ENCODE results near the gene ENDOV.

Gene ENDOV

GRCh38 chr17:80456465-80457235 lies 41.7 kb downstream of the ENDOV start:
- H3K27me3 ChIP-seq (ENCODE audit: control insufficient read depth, insufficient read depth, low read length, poor library complexity, severe bottlenecking) = peaks cover 46% of the 10 kb centered on the region
- WGBS, 2 experiments = 83% methylated on average over 21 of the region's 21 CpGs

GRCh38 chr17:80457236-80457856 lies 42.4 kb downstream of the ENDOV start:
- peaks cover 52% of the 10 kb centered on the region for H3K27me3 ChIP-seq (ENCODE audit: control insufficient read depth, insufficient read depth, low read length, poor library complexity, severe bottlenecking)
- no peaks in the 10 kb centered on the region for H3K36me3 ChIP-seq (ENCODE audit: control insufficient read depth, insufficient read depth, low read length)
- no peak overlapping the region for H3K27ac ChIP-seq (ENCODE audit: insufficient read depth, low read depth, low read length, poor library complexity, severe bottlenecking)
- WGBS, 2 experiments = 89 to 90% methylated on average over 15 of the region's 15 CpGs
- H3K4me1 ChIP-seq (ENCODE audit: control insufficient read depth, insufficient read depth, low read length) = no peaks in the 10 kb centered on the region
- H3K9me3 ChIP-seq (ENCODE audit: control insufficient read depth, low read length) = no peaks in the 10 kb centered on the region
- no peak overlapping the region for H3K4me3 ChIP-seq (ENCODE audit: insufficient read depth, low read depth, low read length)

More at GRCh38 chr17:80456465-80457235, 41.7 kb downstream of the ENDOV start:
- Histone ChIP-seq H3K4me1 (ENCODE audit: control insufficient read depth, insufficient read depth, low read length) (no peaks in the 10 kb centered on the region), H3K27ac (ENCODE audit: insufficient read depth, low read depth, low read length, poor library complexity, severe bottlenecking) (no peak overlapping the region), H3K4me3 (ENCODE audit: insufficient read depth, low read depth, low read length) (no peak overlapping the region), H3K9me3 (ENCODE audit: control insufficient read depth, low read length) (no peaks in the 10 kb centered on the region), H3K36me3 (ENCODE audit: control insufficient read depth, insufficient read depth, low read length) (no peaks in the 10 kb centered on the region)

GRCh38 chr17:80458016-80458415 lies 43.0 kb downstream of the ENDOV start:
- Histone ChIP-seq H3K36me3 (ENCODE audit: control insufficient read depth, insufficient read depth, low read length) (no peaks in the 10 kb centered on the region), H3K9me3 (ENCODE audit: control insufficient read depth, low read length) (no peaks in the 10 kb centered on the region), H3K27me3 (ENCODE audit: control insufficient read depth, insufficient read depth, low read length, poor library complexity, severe bottlenecking) (peaks cover 52% of the 10 kb centered on the region)

GRCh38 chr17:80459234-80459633 lies 44.3 kb downstream of the ENDOV start:
- Histone ChIP-seq H3K9me3 (ENCODE audit: control insufficient read depth, low read length) (no peaks in the 10 kb centered on the region), H3K27me3 (ENCODE audit: control insufficient read depth, insufficient read depth, low read length, poor library complexity, severe bottlenecking) (peaks cover 52% of the 10 kb centered on the region)
- 77 to 86% methylated on average over 11 of the region's 11 CpGs for WGBS, 2 experiments

More at GRCh38 chr17:80458016-80458415, 43.0 kb downstream of the ENDOV start:
- 85 to 88% methylated on average over 8 of the region's 8 CpGs for WGBS, 2 experiments
- no peaks in the 10 kb centered on the region for H3K4me1 ChIP-seq (ENCODE audit: control insufficient read depth, insufficient read depth, low read length)
- no peak overlapping the region for H3K4me3 ChIP-seq (ENCODE audit: insufficient read depth, low read depth, low read length)
- no peak overlapping the region for H3K27ac ChIP-seq (ENCODE audit: insufficient read depth, low read depth, low read length, poor library complexity, severe bottlenecking)

GRCh38 chr17:80460429-80460834 lies 45.5 kb downstream of the ENDOV start:
- Histone ChIP-seq H3K4me1 (ENCODE audit: control insufficient read depth, insufficient read depth, low read length) (no peaks in the 10 kb centered on the region), H3K27me3 (ENCODE audit: control insufficient read depth, insufficient read depth, low read length, poor library complexity, severe bottlenecking) (peaks cover 57% of the 10 kb centered on the region), H3K27ac (ENCODE audit: insufficient read depth, low read depth, low read length, poor library complexity, severe bottlenecking) (no peak overlapping the region), H3K9me3 (ENCODE audit: control insufficient read depth, low read length) (no peaks in the 10 kb centered on the region), H3K4me3 (ENCODE audit: insufficient read depth, low read depth, low read length) (no peak overlapping the region), H3K36me3 (ENCODE audit: control insufficient read depth, insufficient read depth, low read length) (no peaks in the 10 kb centered on the region)
- 77 to 79% methylated on average over 8 of the region's 8 CpGs for WGBS, 2 experiments

More at GRCh38 chr17:80459234-80459633, 44.3 kb downstream of the ENDOV start:
- Histone ChIP-seq H3K4me1 (ENCODE audit: control insufficient read depth, insufficient read depth, low read length) (no peaks in the 10 kb centered on the region), H3K27ac (ENCODE audit: insufficient read depth, low read depth, low read length, poor library complexity, severe bottlenecking) (no peak overlapping the region), H3K36me3 (ENCODE audit: control insufficient read depth, insufficient read depth, low read length) (no peaks in the 10 kb centered on the region), H3K4me3 (ENCODE audit: insufficient read depth, low read depth, low read length) (no peak overlapping the region)

- 74% methylated on average over 20 of the region's 20 CpGs for WGBS, 2 experiments
- Histone ChIP-seq H3K27ac (ENCODE audit: insufficient read depth, low read depth, low read length, poor library complexity, severe bottlenecking) (no peak overlapping the region), H3K4me3 (ENCODE audit: insufficient read depth, low read depth, low read length) (no peak overlapping the region), H3K36me3 (ENCODE audit: control insufficient read depth, insufficient read depth, low read length) (no peaks in the 10 kb centered on the region), H3K4me1 (ENCODE audit: control insufficient read depth, insufficient read depth, low read length) (no peaks in the 10 kb centered on the region), H3K27me3 (ENCODE audit: control insufficient read depth, insufficient read depth, low read length, poor library complexity, severe bottlenecking) (peaks cover 65% of the 10 kb centered on the region), H3K9me3 (ENCODE audit: control insufficient read depth, low read length) (no peaks in the 10 kb centered on the region)
These were observed 46.7 kb downstream of the ENDOV start for GRCh38 chr17:80461528-80462160.

GRCh38 chr17:80463784-80464400 lies 48.9 kb downstream of the ENDOV start:
- Histone ChIP-seq H3K4me1 (ENCODE audit: control insufficient read depth, insufficient read depth, low read length) (no peaks in the 10 kb centered on the region), H3K27ac (ENCODE audit: insufficient read depth, low read depth, low read length, poor library complexity, severe bottlenecking) (no peak overlapping the region), H3K9me3 (ENCODE audit: control insufficient read depth, low read length) (no peaks in the 10 kb centered on the region), H3K27me3 (ENCODE audit: control insufficient read depth, insufficient read depth, low read length, poor library complexity, severe bottlenecking) (peaks cover 63% of the 10 kb centered on the region), H3K36me3 (ENCODE audit: control insufficient read depth, insufficient read depth, low read length) (no peaks in the 10 kb centered on the region), H3K4me3 (ENCODE audit: insufficient read depth, low read depth, low read length) (no peak overlapping the region)
- WGBS, 2 experiments = 83 to 88% methylated on average over 13 of the region's 13 CpGs

GRCh38 chr17:80464486-80464885 lies 49.5 kb downstream of the ENDOV start:
- H3K9me3 ChIP-seq (ENCODE audit: control insufficient read depth, low read length) = no peaks in the 10 kb centered on the region
- no peaks in the 10 kb centered on the region for H3K36me3 ChIP-seq (ENCODE audit: control insufficient read depth, insufficient read depth, low read length)
- H3K27me3 ChIP-seq (ENCODE audit: control insufficient read depth, insufficient read depth, low read length, poor library complexity, severe bottlenecking) = peaks cover 61% of the 10 kb centered on the region
- no peaks in the 10 kb centered on the region for H3K4me1 ChIP-seq (ENCODE audit: control insufficient read depth, insufficient read depth, low read length)
- 88% methylated on average over 8 of the region's 8 CpGs for WGBS, 2 experiments
- no peak overlapping the region for H3K27ac ChIP-seq (ENCODE audit: insufficient read depth, low read depth, low read length, poor library complexity, severe bottlenecking)
- H3K4me3 ChIP-seq (ENCODE audit: insufficient read depth, low read depth, low read length) = no peak overlapping the region

- Histone ChIP-seq H3K4me1 (ENCODE audit: control insufficient read depth, insufficient read depth, low read length) (no peaks in the 10 kb centered on the region), H3K9me3 (ENCODE audit: control insufficient read depth, low read length) (no peaks in the 10 kb centered on the region), H3K4me3 (ENCODE audit: insufficient read depth, low read depth, low read length) (no peak overlapping the region), H3K36me3 (ENCODE audit: control insufficient read depth, insufficient read depth, low read length) (no peaks in the 10 kb centered on the region), H3K27me3 (ENCODE audit: control insufficient read depth, insufficient read depth, low read length, poor library complexity, severe bottlenecking) (peaks cover 64% of the 10 kb centered on the region), H3K27ac (ENCODE audit: insufficient read depth, low read depth, low read length, poor library complexity, severe bottlenecking) (no peak overlapping the region)
- WGBS, 2 experiments = 85% methylated on average over 20 of the region's 20 CpGs
These were observed 50.5 kb downstream of the ENDOV start for GRCh38 chr17:80465327-80465974.
